HEK293T (cell line): ENCODE results near the gene MYOF.

Experiments used
- CTCF ChIA-PET: fragments of 350-600 bp; formaldehyde crosslinking; extraction: SDS; loops from one replicate; lab custom pipeline; 2021; ENCODE audit warnings: antibody characterized with exemption, inconsistent platforms; lab: Yijun Ruan, JAX
- POLR2A ChIA-PET: fragments of 350-600 bp; formaldehyde crosslinking; extraction: SDS; loops from one replicate; lab custom pipeline; 2020; ENCODE audit warnings: antibody characterized with exemption, inconsistent platforms; lab: Yijun Ruan, JAX
- DNase-seq: peaks from one replicate; pipeline ENCODE4 v3.0.0; 2012; ENCODE audit warnings: mixed read lengths; ENCODE audit errors: extremely low spot score
- ARNT ChIP-seq: fragments of 450-650 bp; IDR thresholded peaks from 2 replicates; pipeline ENCODE4 v1.6.1; 2017; ENCODE audit warnings: mild to moderate bottlenecking
- BHLHE40 ChIP-seq: fragments of 450-650 bp; IDR thresholded peaks from 2 replicates; pipeline ENCODE4 v1.6.1; 2016; ENCODE audit warnings: mild to moderate bottlenecking, moderate library complexity, borderline replicate concordance
- CTBP1 ChIP-seq: fragments of 450-650 bp; IDR thresholded peaks from 2 replicates; pipeline ENCODE4 v1.6.1; 2016; ENCODE audit warnings: borderline replicate concordance
- ELF4 ChIP-seq: fragments of 450-650 bp; IDR thresholded peaks from 2 replicates; pipeline ENCODE4 v1.6.1; 2017; ENCODE audit warnings: antibody characterized with exemption
- FOXA1 ChIP-seq: fragments of 450-650 bp; IDR thresholded peaks from 2 replicates; pipeline ENCODE4 v1.6.1; 2016; ENCODE audit warnings: mild to moderate bottlenecking
- FOXK2 ChIP-seq: fragments of 450-650 bp; IDR thresholded peaks from 2 replicates; pipeline ENCODE4 v1.6.1; 2016; ENCODE audit warnings: mild to moderate bottlenecking
- FOXM1 ChIP-seq: fragments of 450-650 bp; IDR thresholded peaks from 2 replicates; pipeline ENCODE4 v1.6.1; 2017; ENCODE audit warnings: mild to moderate bottlenecking, borderline replicate concordance
- HDGF ChIP-seq: fragments of 450-650 bp; IDR thresholded peaks from 2 replicates; pipeline ENCODE4 v1.6.1; 2017; ENCODE audit warnings: antibody characterized with exemption, borderline replicate concordance
- L3MBTL2 ChIP-seq: fragments of 450-650 bp; conservative IDR thresholded peaks from 2 replicates; pipeline ENCODE4 v1.6.1; 2016; ENCODE audit warnings: mild to moderate bottlenecking
- LEF1 ChIP-seq: fragments of 450-650 bp; IDR thresholded peaks from 2 replicates; pipeline ENCODE4 v1.6.1; 2017; ENCODE audit warnings: mild to moderate bottlenecking, borderline replicate concordance
- NFRKB ChIP-seq: fragments of 450-650 bp; IDR thresholded peaks from 2 replicates; pipeline ENCODE4 v1.6.1; 2016; ENCODE audit warnings: mild to moderate bottlenecking, moderate library complexity
- SP1 ChIP-seq: fragments of 450-650 bp; IDR thresholded peaks from 2 replicates; pipeline ENCODE4 v1.6.1; 2017
- SUZ12 ChIP-seq: fragments of 450-650 bp; IDR thresholded peaks from 2 replicates; pipeline ENCODE4 v1.6.1; 2016; ENCODE audit warnings: mild to moderate bottlenecking
- TARDBP ChIP-seq: fragments of 450-650 bp; IDR thresholded peaks from 2 replicates; pipeline ENCODE4 v1.6.1; 2016
- ZNF384 ChIP-seq: fragments of 450-650 bp; IDR thresholded peaks from 2 replicates; pipeline ENCODE4 v1.6.1; 2016
- TF ChIP-seq, protein P1 (sequence below): fragments of 450-650 bp; IDR thresholded peaks from 2 replicates; pipeline ENCODE4 v1.6.1; 2016

The MYOF gene

DNA sequence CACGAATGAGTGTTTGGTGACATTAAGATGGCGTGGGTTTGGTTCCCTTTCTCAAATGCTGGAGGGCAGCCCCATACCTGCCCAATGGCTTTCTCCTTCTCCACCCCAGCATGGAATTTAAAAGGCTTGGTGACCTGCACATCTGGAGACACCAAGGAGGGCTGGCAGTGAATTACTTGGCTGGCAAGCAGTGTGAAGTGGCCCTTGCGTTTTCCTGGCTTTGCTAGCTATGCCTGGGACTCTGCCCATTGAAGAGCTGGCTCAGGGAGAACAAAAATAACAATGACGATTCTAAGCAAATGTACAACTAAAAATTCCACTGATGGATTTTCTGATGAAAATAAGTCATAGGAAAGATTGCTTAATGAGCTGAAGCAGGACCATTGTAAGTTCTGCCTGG, 204.8 kb downstream of the MYOF start:
- no peak for DNase-seq
- no peak for TF ChIP-seq LEF1
- TF ChIP-seq BHLHE40 = no peak
- TF ChIP-seq TARDBP = no peak
- TF ChIP-seq, protein P1, sequence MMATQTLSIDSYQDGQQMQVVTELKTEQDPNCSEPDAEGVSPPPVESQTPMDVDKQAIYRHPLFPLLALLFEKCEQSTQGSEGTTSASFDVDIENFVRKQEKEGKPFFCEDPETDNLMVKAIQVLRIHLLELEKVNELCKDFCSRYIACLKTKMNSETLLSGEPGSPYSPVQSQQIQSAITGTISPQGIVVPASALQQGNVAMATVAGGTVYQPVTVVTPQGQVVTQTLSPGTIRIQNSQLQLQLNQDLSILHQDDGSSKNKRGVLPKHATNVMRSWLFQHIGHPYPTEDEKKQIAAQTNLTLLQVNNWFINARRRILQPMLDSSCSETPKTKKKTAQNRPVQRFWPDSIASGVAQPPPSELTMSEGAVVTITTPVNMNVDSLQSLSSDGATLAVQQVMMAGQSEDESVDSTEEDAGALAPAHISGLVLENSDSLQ = no peak
- TF ChIP-seq FOXK2 = no peak
- no peak for TF ChIP-seq SP1
- TF ChIP-seq SUZ12 = no peak
- TF ChIP-seq NFRKB = no peak
- TF ChIP-seq CTBP1 = no peak
- no peak for TF ChIP-seq ARNT
- TF ChIP-seq HDGF = no peak
- no peak for TF ChIP-seq ZNF384
- TF ChIP-seq L3MBTL2 = no peak
- no peak for TF ChIP-seq FOXM1
- TF ChIP-seq ELF4 = no peak
- TF ChIP-seq FOXA1 = no peak
- CTCF ChIA-PET = no interaction called here
- POLR2A ChIA-PET = no interaction called here

DNA sequence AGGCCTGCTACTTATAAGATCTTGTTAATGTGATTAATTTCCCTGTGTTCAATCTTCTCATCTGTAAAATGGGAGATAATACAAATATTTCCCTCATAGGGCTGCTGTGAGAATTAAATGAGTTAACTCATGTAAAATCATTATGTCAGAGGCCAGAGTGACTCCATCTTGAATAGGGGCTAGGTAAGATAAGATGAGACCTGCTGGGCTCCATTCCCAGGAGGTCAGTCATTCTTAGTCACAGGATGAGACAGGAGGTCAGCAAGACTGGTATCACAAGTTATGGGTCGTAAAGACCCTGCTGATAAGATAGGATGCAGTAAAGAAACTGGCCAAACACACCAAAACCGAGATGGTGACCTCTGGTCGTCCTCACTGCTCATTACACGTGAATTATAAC, 207.7 kb downstream of the MYOF start:
- no peak for TF ChIP-seq FOXK2
- no peak for TF ChIP-seq TARDBP
- TF ChIP-seq ARNT = no peak
- TF ChIP-seq HDGF = no peak
- TF ChIP-seq LEF1 = no peak
- TF ChIP-seq NFRKB = no peak
- TF ChIP-seq ELF4 = no peak
- no peak for TF ChIP-seq BHLHE40
- no peak for TF ChIP-seq ZNF384
- TF ChIP-seq CTBP1 = no peak
- no peak for TF ChIP-seq FOXA1
- no peak for TF ChIP-seq SUZ12
- no peak for TF ChIP-seq SP1
- TF ChIP-seq L3MBTL2 = no peak
- no peak for TF ChIP-seq FOXM1
- TF ChIP-seq, protein P1 = no peak
- POLR2A ChIA-PET = no interaction called here
- no peak for DNase-seq
- CTCF ChIA-PET = no interaction called here

DNA sequence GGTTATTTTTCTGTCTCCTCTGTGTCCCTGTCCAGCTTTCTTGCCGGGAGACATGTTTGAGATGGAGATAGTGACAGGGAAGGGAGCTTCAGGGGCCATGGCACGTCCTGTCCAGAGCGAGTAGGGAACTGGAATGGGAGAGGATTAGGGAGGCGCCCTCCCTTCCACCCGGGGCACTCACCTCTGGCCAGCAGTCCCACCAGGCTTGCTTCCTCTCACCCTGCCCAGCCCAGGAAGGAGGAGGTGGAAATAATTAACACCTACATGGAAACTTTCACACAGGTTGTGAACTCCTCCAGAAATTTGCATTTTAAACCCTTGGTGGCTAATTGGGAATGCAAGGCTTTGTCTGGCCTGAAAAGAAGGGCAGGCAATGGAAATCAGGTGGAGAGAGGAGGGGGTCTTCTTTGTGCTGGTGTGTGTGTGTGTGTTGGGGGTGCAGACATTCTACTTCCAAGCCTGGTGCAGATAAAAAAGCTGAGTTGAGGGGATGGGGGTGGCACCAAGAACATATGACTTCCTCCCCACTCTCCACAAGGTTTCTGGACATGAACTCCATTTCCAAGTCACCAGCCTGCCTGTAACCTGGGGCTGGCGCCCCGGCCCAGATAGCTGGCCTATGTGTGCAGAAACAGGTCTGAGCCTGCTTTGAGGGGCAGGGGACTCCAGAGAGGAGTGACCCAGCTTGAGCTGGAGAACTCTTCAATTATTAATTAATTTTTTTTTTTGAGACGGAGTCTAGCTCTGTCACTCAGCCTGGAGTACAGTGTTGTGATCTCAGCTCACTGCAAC, 209.1 kb downstream of the MYOF start:
- POLR2A ChIA-PET = no interaction called here

DNA sequence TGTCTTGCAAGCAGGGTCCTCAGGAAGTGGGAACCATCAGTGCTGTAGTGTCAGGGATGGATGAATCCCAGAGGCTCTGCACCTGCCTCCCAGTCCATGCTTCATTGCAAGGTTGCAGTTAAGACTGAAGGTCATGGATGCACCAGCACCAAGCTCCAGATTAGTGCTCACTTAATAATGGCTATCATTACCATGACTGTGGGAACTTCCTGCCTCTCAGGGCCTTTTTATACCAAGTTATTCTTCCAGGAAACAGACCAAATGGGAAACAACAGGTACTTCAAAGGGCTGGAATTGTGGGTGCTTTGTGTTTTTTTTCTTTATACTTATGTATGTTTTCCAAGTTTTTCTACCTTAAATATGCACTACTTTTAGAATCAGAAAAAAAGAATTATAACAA, 210.8 kb downstream of the MYOF start:
- TF ChIP-seq ELF4 = no peak
- TF ChIP-seq CTBP1 = no peak
- no peak for TF ChIP-seq SP1
- TF ChIP-seq, protein P1 = no peak
- TF ChIP-seq HDGF = no peak
- no peak for TF ChIP-seq ARNT
- TF ChIP-seq L3MBTL2 = no peak
- no peak for TF ChIP-seq BHLHE40
- no peak for TF ChIP-seq TARDBP
- no peak for TF ChIP-seq SUZ12
- TF ChIP-seq NFRKB = no peak
- TF ChIP-seq FOXM1 = no peak
- TF ChIP-seq LEF1 = no peak
- no peak for TF ChIP-seq FOXK2
- TF ChIP-seq FOXA1 = no peak
- TF ChIP-seq ZNF384 = no peak
- POLR2A ChIA-PET = no interaction called here
- CTCF ChIA-PET = no interaction called here
- DNase-seq = no peak

More for the DNA sequence above, 209.1 kb downstream of the MYOF start:
- CTCF ChIA-PET = no interaction called here
- TF ChIP-seq TARDBP (no peak), SUZ12 (no peak), SP1 (no peak), LEF1 (no peak), CTBP1 (no peak), HDGF (no peak), NFRKB (no peak), BHLHE40 (no peak), L3MBTL2 (no peak), FOXK2 (no peak), ZNF384 (no peak), ELF4 (no peak), FOXA1 (no peak), FOXM1 (no peak), ARNT (no peak)
- TF ChIP-seq, protein P1 = no peak
- DNase-seq = no peak

DNA sequence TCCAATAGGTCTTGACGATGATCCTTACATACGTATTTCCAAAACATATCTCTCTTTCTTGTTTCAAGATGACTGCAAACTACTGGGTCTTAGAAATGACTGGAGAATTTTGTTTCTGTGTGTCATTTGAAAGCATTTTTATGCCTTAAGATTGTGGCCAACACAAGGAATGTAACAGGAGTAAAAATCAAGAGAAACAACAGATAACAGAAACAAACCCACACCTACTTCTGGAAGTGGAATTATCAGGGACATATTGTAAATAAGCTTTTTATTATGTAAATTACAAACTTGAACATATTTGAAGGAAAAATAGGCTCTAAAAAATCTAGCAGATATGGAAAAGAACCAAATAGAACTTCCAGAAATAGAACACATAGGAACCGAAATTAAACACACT, 212.9 kb downstream of the MYOF start:
- no peak for TF ChIP-seq L3MBTL2
- TF ChIP-seq FOXM1 = no peak
- TF ChIP-seq ELF4 = no peak
- TF ChIP-seq CTBP1 = no peak
- no peak for TF ChIP-seq FOXK2
- ChIA-PET POLR2A (no interaction called here), CTCF (no interaction called here)
- DNase-seq = no peak
